T1000 (cell line): ENCODE measurements around the gene CNTN4.
"Not testable (repeated sequence)": the region's sequence is repeated elsewhere in the genome, so short reads cannot be mapped to it uniquely, and the experiment has no call there.

Experiments
- DNase-seq: peaks from one replicate; lab custom pipeline; 2025; ENCODE audit warnings: mixed read lengths; lab: John Stamatoyannopoulos, UW

Gene CNTN4

DNA sequence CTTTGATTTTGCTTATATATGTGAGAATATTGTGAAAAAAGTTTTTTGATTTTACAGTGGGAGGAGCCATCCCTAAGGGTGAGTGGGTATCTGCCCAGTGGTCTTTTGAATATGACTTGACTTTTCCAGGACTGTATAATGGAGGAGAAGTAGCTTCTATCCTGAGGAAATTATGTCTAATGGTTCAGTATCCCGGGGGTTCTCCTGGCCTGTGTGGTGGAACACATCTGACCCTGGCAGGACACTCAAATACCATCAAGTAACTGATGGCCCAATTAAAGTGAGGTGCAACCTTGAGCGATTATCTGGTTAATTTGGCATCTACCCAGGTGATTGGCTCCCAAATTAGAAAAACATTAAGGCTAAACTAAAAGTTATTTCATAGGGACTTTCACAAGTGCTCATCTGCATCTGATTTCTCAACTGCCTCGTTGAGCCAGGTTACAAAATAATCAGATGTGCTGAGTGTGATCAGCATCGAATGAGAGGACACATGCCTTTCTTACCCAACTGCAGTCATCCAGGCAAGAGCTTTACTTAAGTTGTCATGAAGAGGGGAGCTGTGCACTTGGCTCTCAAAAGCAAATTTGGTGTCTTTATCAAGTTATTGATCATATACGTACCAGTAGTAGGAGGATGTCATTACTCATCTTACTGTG, 810.2 kb downstream of the CNTN4 start:
- no peak for DNase-seq

DNA sequence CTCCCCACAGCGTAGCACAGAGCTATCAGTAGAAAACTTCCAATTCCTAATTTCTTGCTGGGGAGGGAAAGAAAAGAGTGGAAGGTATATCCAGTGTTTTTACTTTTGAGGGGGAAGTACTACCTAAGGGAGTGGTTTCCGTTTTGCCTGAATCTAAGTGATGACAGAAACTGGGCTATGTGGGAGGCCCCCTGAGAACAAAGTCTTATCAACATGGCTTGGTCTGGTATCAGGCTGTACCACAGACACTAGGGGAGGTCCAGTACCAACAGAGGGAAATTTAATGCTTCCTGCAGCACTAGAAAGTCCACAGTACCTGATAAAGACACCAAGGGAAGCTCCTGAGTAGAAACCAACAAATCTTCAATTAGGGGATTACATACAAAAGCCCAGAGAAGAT, 812.3 kb downstream of the CNTN4 start:
- DNase-seq = no peak

DNA sequence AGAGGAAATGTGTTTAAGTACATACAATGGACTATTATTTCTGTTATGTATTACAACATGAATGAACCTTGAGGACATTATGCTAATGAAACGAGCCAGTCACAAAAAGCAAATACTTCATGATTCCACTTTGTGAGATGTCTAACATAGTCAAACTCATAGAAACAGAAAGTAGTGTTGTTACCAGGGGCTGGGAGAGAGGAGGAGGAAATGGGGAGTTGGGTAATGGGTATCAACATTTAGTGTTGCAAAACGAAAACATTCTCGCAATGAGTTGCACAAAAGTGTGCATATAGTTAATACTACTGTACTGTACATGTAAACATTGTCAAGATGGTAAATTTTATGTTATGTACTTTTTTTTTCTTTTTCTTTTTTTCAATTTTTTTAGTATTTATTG, 817.2 kb downstream of the CNTN4 start:
- DNase-seq = no peak

DNA sequence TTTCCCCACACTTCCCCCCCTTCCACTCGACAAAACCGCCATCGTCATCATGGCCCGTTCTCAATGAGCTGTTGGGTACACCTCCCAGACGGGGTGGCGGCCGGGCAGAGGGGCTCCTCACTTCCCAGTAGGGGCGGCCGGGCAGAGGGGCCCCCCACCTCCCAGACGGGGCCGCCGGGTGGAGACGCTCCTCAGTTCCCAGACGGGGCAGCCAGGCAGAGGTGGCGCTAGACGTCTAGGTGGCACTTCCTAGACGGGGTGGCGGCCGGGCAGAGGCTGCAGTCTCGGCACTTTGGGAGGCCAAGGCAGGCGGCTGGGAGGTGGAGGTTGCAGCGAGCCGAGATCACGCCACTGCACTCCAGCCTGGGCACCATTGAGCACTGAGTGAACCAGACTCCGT, 818.0 kb downstream of the CNTN4 start:
- not testable (repeated sequence) for DNase-seq

DNA sequence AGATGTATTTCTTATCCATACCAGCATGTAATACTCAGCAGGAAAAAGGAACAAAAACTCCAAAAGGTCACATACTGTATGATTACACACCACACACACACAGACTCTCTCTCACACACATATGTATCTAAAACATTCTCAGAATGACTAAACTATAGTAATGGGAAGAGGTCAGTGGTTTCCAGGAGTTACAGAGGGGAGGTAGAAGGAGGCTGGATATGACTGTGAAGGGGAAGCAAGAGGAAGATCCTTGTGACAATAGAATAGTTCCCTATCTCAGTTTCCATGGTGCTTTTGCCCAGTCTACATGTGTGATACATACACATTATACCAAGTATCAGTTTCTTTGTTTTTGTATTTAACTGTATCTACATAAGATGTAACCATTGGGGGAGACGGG, 821.4 kb downstream of the CNTN4 start:
- no peak for DNase-seq

DNA sequence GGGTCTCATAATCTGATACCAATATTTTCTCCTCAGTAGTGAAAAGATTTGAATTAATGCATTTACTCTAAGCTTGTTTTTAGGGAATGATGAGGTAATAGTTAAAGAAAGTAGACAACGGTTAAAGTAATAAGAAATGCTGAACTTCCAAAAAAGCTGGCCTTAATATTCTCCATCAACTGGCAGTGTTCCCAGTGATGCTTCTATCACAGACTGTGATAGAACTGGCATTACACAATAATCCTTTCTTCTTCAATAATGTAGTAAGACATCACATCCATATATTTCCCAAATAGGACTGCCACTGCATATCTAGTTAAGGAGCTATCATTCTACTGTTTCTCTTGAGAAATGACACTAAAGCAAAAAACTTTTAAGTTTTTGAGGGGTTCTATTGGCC, 822.8 kb downstream of the CNTN4 start:
- no peak for DNase-seq

DNA sequence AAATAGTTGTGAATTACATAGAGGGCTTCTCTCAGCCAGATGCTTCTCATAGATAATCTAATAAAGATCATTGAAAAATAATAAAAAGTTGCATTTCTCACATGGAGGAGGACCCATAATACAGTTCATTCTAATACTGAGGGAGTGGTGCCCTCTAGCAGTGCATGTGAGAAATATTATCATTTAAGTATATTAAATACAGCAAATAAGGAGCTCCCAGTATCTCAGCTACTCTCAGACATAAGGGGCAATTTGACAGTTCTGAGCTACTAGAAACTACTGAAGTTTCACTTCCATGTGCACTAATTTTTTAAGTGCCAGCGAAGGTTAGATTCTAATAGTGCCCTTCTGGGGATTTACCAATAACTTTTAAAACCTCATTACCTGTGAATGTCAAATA, 823.2 kb downstream of the CNTN4 start:
- no peak for DNase-seq

DNA sequence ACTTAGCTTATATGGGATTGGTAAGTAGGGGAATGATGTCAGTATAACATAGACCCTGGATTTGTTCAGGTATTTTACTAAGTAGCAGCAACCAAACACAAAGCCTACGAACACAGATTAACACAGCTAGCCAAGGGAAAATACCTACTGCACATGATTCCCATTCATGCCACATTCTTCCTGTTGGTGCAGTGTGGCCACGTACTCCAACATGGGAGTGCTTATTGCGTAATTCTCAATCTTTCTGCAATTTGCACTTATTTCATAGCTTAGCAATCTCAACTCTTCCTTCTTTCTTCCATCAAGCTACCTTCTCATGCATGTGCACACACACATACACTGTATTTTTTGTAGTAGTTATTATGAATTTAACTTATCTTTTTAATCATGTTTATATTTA, 824.7 kb downstream of the CNTN4 start:
- DNase-seq = no peak

DNA sequence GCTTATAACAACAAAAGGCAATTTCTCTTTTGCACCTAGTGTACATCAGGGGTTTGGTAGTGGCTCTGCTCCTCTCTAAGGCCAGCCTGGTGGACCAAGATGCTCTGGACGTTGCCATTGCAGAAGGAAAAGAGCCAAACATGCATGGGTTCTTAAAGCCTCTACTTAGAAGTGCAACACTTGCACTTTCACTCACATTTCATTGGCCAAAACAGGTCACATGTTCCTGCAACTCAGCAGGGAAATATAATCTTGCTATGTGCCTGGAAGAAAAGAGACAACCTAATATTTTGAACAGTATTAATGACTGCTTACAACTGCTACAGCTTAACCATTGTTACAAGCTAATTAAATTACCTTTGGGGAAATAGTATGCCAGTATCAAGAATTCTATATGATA, 828.6 kb downstream of the CNTN4 start:
- no peak for DNase-seq

DNA sequence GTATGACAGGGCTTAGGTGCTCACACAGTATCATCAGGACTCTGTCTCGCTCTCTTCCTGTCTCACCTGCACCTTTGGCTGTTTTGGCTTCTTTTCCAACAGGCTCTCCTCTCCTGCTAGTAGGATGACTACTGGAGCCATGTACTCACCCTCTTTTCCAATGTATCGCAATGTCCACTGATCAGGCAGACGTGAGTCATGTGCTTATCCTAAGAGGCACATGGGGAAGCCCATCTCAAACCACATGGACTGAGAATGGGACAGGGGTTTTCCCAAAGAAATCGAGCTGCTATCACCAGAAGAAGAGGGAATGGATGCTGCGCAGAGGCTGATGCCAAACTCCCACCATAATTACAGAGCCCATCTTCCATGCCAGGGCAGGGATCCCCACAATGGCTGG, 830.9 kb downstream of the CNTN4 start:
- DNase-seq = no peak

DNA sequence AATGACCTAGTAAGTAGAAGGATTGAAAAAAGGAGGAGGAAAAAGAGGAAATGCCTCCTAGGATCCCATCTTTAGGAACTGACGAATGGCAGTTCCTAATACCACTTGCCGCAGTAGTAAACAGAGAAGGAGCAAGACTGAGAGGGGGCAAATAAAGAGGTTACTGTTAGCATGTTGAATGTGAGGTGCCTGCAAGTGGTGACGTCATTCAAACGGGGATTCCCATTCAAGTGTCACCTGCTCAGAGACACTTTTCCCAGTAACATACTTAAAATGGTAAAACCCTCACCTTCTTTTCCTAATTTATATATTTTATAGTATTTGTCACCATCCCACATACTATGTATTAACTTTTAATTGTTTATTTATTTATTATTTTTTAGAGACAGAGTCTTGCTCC, 832.6 kb downstream of the CNTN4 start:
- no peak for DNase-seq

DNA sequence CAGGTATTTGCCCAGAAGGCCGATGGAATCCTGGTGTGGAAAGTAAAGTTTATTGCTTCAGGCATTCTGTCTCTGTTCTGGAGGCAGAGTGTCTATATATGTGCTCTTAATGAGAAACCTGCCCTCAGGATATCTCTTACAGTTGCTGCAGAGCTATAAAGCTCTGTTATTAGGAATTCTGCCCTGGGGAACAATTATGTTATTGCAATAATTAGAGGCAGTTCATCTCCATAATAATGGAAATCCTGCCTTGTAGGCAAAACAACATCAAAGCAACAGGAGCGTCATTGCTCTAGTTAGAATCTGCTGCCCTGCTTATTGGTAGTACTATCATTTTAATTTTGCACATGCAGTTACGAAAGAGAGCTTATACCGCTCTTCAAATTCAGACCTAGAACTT, 835.9 kb downstream of the CNTN4 start:
- no peak for DNase-seq

DNA sequence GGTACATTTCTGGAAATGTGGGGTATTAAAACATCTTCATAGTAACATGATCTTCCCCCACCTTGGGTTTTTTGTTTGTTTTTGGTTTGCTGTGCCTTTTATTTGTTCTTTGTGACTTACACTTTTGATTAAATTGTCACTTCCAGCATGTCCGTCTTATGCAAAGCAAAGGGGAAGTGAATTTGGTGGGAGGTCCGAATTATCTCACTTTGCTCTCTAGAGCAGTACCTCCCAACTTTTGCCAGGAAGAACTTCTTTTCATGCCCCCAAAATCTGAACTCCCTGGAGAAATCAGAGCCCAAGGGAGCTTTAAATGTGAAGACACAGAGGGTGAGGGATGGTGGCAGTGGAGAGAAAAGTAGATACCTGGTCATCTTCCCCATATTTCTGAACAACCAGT, 838.4 kb downstream of the CNTN4 start:
- DNase-seq = no peak

DNA sequence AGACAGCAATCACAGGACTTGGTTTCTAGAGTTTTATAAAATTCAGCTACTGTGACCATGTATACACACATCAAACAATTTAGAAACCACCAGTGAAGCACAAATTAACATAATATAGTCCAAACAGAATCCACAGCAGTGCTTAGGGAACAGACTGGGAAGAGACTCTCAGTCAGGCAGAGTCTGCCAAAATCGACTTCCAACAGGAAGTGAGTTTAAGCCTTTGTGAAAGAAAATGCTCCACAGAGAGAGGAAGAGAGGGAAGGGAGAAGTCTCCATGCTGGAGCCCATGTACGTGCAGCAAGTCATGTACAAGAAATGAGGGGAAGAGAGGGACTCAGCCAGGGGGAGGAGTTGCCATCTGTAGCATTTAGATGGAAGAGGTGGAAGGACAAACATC, 838.9 kb downstream of the CNTN4 start:
- no peak for DNase-seq

DNA sequence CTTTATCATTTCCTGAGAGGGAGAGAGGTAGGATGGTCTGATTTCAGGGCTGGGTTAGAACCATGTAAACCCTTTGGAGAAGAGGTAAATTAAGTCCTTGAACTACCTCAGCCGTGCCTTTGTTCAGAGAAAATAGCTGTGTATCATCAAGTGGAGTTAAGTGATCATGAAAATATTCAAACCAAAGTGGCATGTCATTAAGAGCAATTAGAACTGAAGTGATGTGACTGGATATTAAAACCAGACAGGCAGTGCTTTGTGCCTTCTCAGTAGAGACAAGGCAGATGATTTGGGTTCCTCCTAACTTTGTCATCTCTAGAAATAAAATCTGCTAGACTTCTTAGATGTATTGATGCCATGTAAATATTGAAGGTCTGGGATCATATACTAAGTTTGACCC, 840.0 kb downstream of the CNTN4 start:
- DNase-seq = no peak

DNA sequence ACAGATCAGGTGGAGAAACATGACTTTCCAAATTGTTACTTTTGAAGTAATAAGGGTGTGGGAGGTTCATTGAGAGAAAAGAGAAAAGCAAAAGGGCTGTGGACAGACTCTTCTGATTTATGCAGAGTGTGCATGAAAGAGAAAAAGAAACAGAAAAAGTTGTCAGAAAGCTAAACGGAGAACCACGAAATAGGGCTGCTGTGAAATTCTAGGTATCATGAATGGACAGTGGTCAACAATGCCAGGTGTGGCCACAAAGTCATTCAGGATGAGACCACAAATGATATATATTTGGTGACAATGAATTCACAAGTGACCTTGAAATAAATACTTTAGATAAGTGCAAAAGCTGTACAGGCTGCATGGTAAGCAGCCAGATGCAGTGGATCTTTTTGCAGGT, 841.4 kb downstream of the CNTN4 start:
- no peak for DNase-seq

DNA sequence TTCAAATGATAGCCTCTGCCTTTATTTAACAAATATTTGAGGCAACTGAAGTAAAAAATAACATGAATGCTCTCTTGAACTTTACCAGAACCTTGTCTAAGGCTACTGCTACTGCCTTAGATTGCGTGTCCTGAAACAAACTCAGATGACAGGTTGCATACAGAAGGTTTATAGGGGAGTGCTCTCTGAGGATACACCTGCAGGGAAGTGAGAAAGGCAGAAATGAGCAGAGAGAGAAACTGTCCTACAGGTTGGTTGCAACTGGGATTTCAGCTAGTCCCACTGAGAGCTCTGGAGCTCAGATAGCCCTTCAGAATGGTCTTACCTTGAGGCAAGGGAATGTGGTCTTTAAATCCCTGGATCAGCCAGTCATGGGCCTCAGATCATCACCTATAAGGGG, 846.0 kb downstream of the CNTN4 start:
- DNase-seq = no peak

DNA sequence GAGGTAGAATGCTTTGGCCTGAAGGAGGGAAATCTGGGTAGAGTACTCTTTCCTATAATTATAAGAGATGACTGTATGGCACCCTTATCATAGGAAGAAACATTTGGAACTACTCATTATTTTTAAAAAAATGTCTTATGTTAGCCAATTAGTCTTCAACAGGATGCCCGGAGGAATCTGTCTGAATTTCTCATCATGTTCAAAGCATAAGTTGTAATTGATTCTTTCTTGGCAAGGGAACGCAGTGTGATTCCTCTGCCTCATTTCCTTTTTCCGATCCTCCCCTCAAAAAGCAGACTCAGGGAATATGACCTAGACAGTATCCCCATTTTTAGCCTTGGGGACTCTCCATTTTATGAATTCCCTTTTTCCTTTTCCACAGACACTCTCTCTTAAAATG, 846.5 kb downstream of the CNTN4 start:
- DNase-seq = no peak

DNA sequence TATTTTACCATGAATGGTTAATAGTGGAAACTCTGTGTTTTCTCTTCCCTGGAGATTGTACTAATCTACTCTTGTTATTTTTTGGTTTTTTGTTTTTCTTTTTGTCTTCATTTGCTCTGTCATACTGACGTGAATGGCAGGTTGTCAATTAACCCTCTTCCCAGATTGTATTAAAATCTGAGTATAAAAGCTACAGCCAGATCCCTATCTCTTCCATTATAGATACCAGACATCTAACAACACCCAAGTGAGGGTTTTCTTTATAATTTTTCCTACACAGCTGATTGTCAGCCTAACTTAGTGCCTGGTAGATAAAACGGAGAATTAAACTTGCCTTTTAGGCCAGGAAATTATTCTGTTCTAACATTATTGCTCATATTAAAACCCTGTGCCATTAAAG, 848.9 kb downstream of the CNTN4 start:
- no peak for DNase-seq

DNA sequence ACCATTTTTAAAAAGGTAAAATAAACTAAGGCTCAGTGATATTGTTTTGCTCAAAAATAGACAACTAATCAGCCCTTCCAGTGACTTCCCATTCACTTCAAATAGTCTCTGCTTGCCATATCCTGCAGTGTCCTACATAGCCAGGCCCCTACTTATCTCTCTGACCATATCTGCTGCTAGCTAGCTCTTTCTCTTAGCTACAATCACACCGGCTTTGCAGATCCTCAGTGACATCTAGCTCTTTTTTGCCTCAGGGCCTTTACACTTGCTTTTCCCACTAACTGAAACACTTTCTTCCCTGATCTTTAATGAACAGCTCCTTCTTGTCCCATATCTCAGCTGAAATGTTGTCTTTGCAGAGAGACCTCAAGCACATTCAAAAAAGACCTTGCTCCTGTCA, 850.2 kb downstream of the CNTN4 start:
- no peak for DNase-seq

DNA sequence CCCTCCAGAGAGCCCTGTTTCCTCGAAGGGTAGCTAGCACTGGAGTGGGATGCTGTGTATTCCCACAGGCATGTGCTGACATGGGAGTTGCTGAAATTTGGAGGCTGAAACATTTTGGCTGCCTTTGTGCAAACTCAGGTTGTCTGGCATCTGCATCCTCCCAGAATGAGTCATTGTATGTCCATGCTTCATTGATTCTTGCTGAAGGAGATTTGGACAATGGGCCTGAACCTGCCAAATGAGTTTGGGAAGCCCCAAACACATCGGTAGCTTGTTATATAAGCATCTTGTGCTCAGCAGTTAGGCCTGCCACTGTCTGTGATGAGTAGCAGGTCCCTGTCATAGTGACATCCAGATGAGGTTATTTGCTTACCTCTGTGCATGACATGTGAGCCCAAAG, 851.5 kb downstream of the CNTN4 start:
- DNase-seq = no peak

DNA sequence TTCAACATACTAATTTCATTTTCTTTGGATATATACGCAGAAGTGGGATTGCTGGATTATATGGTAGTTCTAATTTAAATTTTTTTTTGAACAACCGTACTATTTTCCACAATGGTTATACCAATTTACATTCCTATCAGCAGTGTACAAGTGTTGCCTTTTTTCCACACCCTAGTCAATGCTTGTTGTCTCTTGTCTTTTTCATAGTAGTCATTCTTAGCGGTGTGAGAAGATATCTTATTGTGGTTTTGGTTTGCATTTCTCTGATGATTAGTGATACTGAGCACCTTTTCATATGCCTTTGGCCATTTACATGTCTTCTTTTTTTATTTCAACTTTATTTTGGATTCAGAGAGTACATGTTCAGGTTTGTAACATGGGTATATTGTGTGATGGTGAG, 858.4 kb downstream of the CNTN4 start:
- no peak for DNase-seq

DNA sequence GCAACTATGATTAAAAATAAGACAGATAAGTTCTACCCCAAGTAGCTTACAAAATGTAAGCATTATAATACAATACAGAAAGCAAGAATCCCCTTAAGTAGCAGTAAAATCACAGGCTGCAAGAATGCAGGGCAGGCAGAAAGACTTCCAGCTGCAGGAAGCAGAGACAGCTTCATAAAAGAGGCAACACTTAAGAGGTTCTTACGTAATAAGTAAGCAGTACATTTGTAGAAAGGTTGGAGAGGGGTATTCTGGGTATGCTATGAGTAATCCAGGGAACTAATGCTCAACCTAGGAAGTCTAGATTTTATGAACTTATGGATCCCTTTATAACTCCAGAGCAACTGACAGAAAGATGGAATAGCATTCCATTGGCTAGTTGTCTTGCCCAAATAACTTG, 859.9 kb downstream of the CNTN4 start:
- DNase-seq = no peak

DNA sequence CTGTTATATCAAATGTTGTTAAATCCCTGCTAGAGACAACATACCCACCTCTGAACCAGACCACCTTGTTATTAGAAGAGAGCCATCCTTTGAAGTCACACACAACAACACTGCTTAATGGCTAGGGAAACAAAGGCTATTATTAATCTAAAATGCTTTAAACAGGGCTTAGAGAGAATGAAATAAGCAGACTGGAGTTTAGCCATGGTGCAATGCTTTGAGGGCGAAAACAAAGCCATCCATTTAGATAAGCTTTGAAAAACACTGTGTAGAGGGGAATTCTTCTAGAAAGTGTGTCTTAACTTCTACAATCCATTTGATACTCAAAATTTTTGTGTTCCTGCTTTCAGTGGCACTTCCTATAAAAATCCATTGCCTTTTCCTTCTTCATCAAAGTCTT, 862.9 kb downstream of the CNTN4 start:
- DNase-seq = no peak

DNA sequence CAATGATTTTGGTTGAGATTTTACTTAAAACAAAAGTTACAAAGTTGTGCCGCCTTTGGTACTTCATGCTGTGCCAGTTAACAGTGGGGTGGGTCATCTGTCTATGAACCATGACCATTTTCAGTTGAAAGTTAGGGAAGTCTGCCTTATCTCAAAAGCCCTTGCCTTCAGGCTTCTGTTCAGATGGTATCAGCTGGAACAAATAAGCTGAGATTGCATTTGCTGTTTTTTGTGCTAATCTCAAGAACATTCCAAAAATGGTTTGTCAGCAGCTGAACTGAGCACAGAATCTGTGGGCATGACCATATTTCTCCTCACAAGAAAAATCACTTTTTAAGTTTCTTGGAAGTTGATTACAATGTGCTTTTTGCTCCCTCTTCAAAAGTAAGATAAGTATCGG, 869.2 kb downstream of the CNTN4 start:
- DNase-seq = no peak
